T-cell (primary cell): ENCODE data around the gene ARHGAP25. TPM values are rescaled to one million over a fixed set of nuclear protein-coding genes. Genes with fewer than 3 reads are reported as not detected.

Source experiments
- ATAC-seq, 4 experiments: fragments of 200-7000 bp in 3 of 4; fragments of 150-1000 bp in 1 of 4; cut with Tn5 transposase; replicated peaks in 1 of 4; 1 replicate in 3 of 4; 2 replicates in 1 of 4; pipeline ENCODE4 v1.10.0; 2021; ENCODE audit warnings: moderate library complexity in 3 of 4, mild to moderate bottlenecking in 2 of 4, moderate number of reproducible peaks in 1 of 4
- CTCF ChIA-PET, 2 donors: fragments of 300-600 bp; sonication (Branson Sonifier 250); formaldehyde crosslinking; loops; one replicate each; lab custom pipeline; 2022; ENCODE audit warnings: antibody characterized with exemption in 2 of 2; lab: Charles Lee
- POLR2A ChIA-PET, 2 donors: fragments of 300-600 bp; sonication (Branson Sonifier 250); formaldehyde crosslinking; loops; one replicate each; lab custom pipeline; 2022; ENCODE audit warnings: antibody characterized with exemption in 2 of 2; lab: Charles Lee
- DNase-seq, 35 experiments: peaks; one replicate each; pipeline versions ENCODE4 v3.0.0 to v3.0.0-alpha.2; 2013 to 2023
- H3K27ac ChIP-seq: one replicate; pipeline ENCODE4 v1.5.1; 2013; ENCODE audit warnings: low read length
- H3K27me3 ChIP-seq, 2 experiments: replicated peaks in 1 of 2; 1 replicate in 1 of 2; 2 replicates in 1 of 2; pipeline versions ENCODE4 v1.6.1 to v1.7.0; 2013; ENCODE audit warnings: low read length in 1 of 2, mixed read lengths in 1 of 2; ENCODE audit not compliant: control insufficient read depth in 2 of 2, insufficient read depth in 2 of 2; ENCODE audit errors: extremely low read depth in 1 of 2
- H3K36me3 ChIP-seq, 2 donors: 1 replicate in 1 of 2; 2 replicates in 1 of 2; pipeline versions ENCODE4 v1.6.1 to v1.7.0; 2013; ENCODE audit warnings: low read length in 1 of 2; ENCODE audit not compliant: control insufficient read depth in 2 of 2, insufficient read depth in 1 of 2; ENCODE audit errors: extremely low read depth in 1 of 2
- H3K4me1 ChIP-seq, 2 experiments: 1 replicate in 1 of 2; 2 replicates in 1 of 2; pipeline versions ENCODE4 v1.6.1 to v1.7.0; 2013; ENCODE audit warnings: low read length in 2 of 2, mixed read lengths in 1 of 2; ENCODE audit not compliant: insufficient read depth in 2 of 2, control insufficient read depth in 1 of 2; ENCODE audit errors: extremely low read depth in 1 of 2
- H3K4me3 ChIP-seq, 2 donors: 1 replicate in 1 of 2; 2 replicates in 1 of 2; pipeline versions ENCODE4 v1.5.1 to v1.7.0; 2013; ENCODE audit warnings: mild to moderate bottlenecking in 2 of 2, low read length in 1 of 2, moderate library complexity in 1 of 2; ENCODE audit not compliant: control insufficient read depth in 1 of 2; ENCODE audit errors: extremely low read depth in 1 of 2
- H3K9me3 ChIP-seq: 2 replicates; pipeline ENCODE4 v1.7.0; 2013
- H3K27ac Mint-ChIP-seq, 2 donors: one replicate each; pipeline ENCODE4 v1.8.0; 2020 to 2021; ENCODE audit warnings: mild to moderate bottlenecking in 2 of 2, mixed read lengths in 2 of 2
- H3K27me3 Mint-ChIP-seq, 2 donors: one replicate each; pipeline ENCODE4 v1.8.0; 2021 to 2022; ENCODE audit warnings: mixed read lengths in 2 of 2
- H3K36me3 Mint-ChIP-seq: one replicate; pipeline ENCODE4 v1.8.0; 2021; ENCODE audit warnings: mixed read lengths
- H3K4me1 Mint-ChIP-seq, 3 donors: one replicate each; pipeline ENCODE4 v1.8.0; 2020 to 2022; ENCODE audit warnings: mixed read lengths in 3 of 3, mild to moderate bottlenecking in 1 of 3
- H3K4me3 Mint-ChIP-seq, 3 donors: one replicate each; pipeline ENCODE4 v1.8.0; 2020 to 2022; ENCODE audit warnings: mild to moderate bottlenecking in 3 of 3, mixed read lengths in 3 of 3, moderate library complexity in 3 of 3
- H3K9me3 Mint-ChIP-seq, 3 donors: one replicate each; pipeline ENCODE4 v1.8.0; 2020 to 2022; ENCODE audit warnings: mixed read lengths in 3 of 3
- WGBS: methylation state at CpG from one replicate; pipeline ENCODE4 v1.1.5; 2013; ENCODE audit warnings: missing lambda C conversion rate; ENCODE audit not compliant: insufficient coverage; 5-methylcytosine and 5-hydroxymethylcytosine counted together
- total RNA-seq, 35 experiments: library from RNA in 6 of 35; stranded (reverse) in 6 of 35; fragments of 120-200 nt in 1 of 35; gene quantifications; one replicate each; pipeline versions ENCODE4 v1.2.1 to v1.2.4 and lab custom pipeline; 2013 to 2026

ARHGAP25 gene
- total RNA-seq, 5 donors from 2014 or later (not counting 1 experiment from before 2014, with no cell fraction given), result 103 to 134 (median 123) TPM

DNA sequence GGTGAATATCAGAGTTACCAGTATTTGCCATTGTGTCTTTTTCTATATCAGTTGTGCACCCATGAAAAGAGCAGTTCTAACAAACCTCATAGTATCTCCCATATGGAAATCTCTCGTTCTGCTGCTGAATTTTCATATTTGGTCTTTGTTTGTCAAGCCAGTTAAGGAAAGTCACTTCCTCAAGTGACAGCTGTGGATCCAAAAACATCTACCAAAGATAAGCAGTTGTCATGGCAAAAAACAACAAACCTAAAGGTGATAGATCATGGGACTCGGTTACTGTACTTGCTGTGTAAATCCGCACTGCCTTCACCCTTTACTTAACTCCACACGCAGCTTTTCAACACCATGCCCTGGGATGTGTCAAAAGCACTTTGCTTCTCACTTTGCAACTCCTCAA is 119.3 kb downstream of the ARHGAP25 start:
- H3K9me3 ChIP-seq, result no peaks in the 10 kb centered on the region
- H3K27ac ChIP-seq, result no peak overlapping the region
- H3K27ac Mint-ChIP-seq, result no peak overlapping the region
- DNase-seq, result no peak
- peaks cover 0 to 2% (median 0%) of the 10 kb centered on the region in 3 donors for H3K4me1 Mint-ChIP-seq
- peaks cover 8 to 24% of the 10 kb centered on the region in 2 donors for H3K27me3 Mint-ChIP-seq
- CTCF ChIA-PET, result interaction anchor here in 1 of 2 donors (0.5 kb wide), 1 partner anchor 785 kb away, joined by 3 read pairs; no protein-coding TSS in a partner anchor
- 100% methylated on average over 3 of the region's 4 CpGs for WGBS
- no peaks in the 10 kb centered on the region for H3K9me3 Mint-ChIP-seq
- peaks cover 0 to 5% of the 10 kb centered on the region in 2 experiments for H3K27me3 ChIP-seq
- H3K36me3 Mint-ChIP-seq, result no peaks in the 10 kb centered on the region
- no peaks in the 10 kb centered on the region for H3K4me1 ChIP-seq
- no peak overlapping the region for H3K4me3 ChIP-seq
- ATAC-seq, result no peak
- H3K36me3 ChIP-seq, result no peaks in the 10 kb centered on the region
- POLR2A ChIA-PET, result interaction anchor here in 1 of 2 donors (0.7 kb wide), 1 partner anchor 23 kb away, joined by 3 read pairs; no protein-coding TSS in a partner anchor
- H3K4me3 Mint-ChIP-seq, result no peak overlapping the region

DNA sequence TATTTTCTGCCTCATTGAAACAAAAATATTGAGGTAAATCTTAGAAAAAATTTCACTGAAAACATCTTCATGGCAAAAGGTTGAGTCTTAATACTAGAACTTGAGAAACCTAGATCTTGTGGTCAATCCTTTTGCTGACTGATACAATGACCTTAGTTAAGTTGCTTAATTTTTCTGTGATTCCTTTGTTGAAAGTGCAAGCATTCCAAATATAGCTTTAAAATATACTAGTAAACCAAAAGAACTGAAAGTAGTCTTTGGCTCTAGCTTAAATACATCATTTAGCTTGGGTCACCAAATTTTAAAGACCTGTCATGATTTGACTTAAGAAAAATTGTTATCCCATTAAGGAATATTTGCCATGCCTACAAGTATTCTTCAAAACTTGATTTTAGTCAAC is 119.9 kb downstream of the ARHGAP25 start:
- H3K36me3 ChIP-seq, result no peaks in the 10 kb centered on the region
- no peak overlapping the region for H3K4me3 ChIP-seq
- H3K9me3 ChIP-seq, result no peaks in the 10 kb centered on the region
- no peaks in the 10 kb centered on the region for H3K4me1 ChIP-seq
- no peak overlapping the region for H3K27ac ChIP-seq
- ChIA-PET CTCF (interaction anchor here in 1 of 2 donors (1.3 kb wide), 1 partner anchor 12 kb away, joined by 3 read pairs; no protein-coding TSS in a partner anchor), POLR2A (interaction anchor here in 1 of 2 donors (0.7 kb wide), 1 partner anchor 23 kb away, joined by 3 read pairs; no protein-coding TSS in a partner anchor)
- H3K27ac Mint-ChIP-seq, result no peak overlapping the region
- peaks cover 0 to 5% of the 10 kb centered on the region in 2 experiments for H3K27me3 ChIP-seq
- no peaks in the 10 kb centered on the region for H3K36me3 Mint-ChIP-seq
- H3K4me3 Mint-ChIP-seq, result no peak overlapping the region
- peaks cover 8 to 22% of the 10 kb centered on the region in 2 donors for H3K27me3 Mint-ChIP-seq
- DNase-seq, result no peak
- no peaks in the 10 kb centered on the region for H3K9me3 Mint-ChIP-seq
- peaks cover 0 to 2% (median 0%) of the 10 kb centered on the region in 3 donors for H3K4me1 Mint-ChIP-seq
- ATAC-seq, result no peak

DNA sequence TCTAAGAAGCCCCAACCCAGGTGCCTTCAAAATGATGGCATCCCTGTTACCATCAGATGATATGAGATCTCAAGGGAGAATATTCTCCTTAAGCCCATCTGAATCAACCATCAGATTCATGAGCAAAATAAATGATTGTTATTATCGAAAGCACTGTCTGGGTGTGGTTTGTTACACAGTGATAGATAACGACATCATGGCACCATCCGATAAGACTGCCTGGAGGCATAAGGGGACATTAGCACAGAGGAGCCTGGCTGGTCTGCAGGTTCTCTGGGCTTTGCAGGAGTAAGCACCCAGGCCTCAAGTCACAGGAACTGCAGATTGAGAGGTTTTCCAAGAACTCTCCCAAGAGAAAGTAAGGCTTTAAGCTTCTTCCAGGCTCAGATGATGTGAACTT is 120.9 kb downstream of the ARHGAP25 start:
- Histone ChIP-seq H3K27ac (no peak overlapping the region), H3K27me3 (peaks cover 0 to 4% of the 10 kb centered on the region in 2 experiments), H3K9me3 (no peaks in the 10 kb centered on the region), H3K4me1 (no peaks in the 10 kb centered on the region), H3K4me3 (no peak overlapping the region), H3K36me3 (no peaks in the 10 kb centered on the region)
- no peaks in the 10 kb centered on the region for H3K36me3 Mint-ChIP-seq
- H3K4me3 Mint-ChIP-seq, result no peak overlapping the region
- DNase-seq, result no peak
- peaks cover 0 to 2% (median 0%) of the 10 kb centered on the region in 3 donors for H3K4me1 Mint-ChIP-seq
- ChIA-PET POLR2A (no interaction called here), CTCF (interaction anchor here (0.6 to 1.3 kb wide), 3 partner anchors 11 to 356 kb away, joined by 3 read pairs; no protein-coding TSS in a partner anchor)
- H3K9me3 Mint-ChIP-seq, result no peaks in the 10 kb centered on the region
- ATAC-seq, result no peak
- WGBS, result no CpG with 5 or more reads among the region's 3 CpGs
- H3K27ac Mint-ChIP-seq, result no peak overlapping the region
- peaks cover 8 to 15% of the 10 kb centered on the region in 2 donors for H3K27me3 Mint-ChIP-seq

DNA sequence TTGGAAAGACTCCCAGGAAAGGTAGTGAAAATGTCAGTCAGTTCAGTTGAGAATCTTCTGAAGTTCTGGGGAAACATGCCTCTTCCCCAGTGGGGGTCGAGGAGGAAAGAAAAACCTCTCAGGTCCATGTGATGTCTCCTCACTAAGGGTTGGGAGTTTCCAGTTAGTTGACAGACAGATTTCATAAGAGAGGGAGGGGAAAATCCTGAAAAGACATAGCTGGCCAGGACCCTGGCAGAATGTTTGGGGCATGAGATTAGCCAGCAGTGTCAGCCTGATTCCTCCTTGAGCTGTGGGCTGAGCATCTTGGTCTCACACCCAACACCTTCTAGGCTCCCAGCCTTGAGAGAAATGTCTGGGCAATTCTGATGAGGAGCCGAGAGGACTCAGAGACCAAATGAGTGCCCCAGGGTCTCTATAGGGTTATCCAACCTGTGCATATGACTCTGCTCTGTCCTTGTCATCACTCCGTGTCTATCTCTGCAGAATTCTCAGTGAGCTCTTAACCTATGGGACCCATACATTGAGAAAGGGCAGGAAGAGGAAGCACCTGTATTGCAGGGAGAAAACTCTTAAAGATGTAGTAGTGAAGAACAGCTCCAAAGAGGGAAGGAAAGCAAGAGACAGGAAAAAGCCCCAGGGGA is 122.7 kb downstream of the ARHGAP25 start:
- no peaks in the 10 kb centered on the region for H3K9me3 Mint-ChIP-seq
- ATAC-seq, result no peak
- peaks cover 0 to 2% (median 0%) of the 10 kb centered on the region in 3 donors for H3K4me1 Mint-ChIP-seq
- H3K4me1 ChIP-seq, result no peaks in the 10 kb centered on the region
- no peaks in the 10 kb centered on the region for H3K36me3 Mint-ChIP-seq
- H3K27me3 Mint-ChIP-seq, result peaks cover 8 to 10% of the 10 kb centered on the region in 2 donors
- no peak overlapping the region for H3K27ac Mint-ChIP-seq
- no CpG with 5 or more reads among the region's 3 CpGs for WGBS
- no peaks in the 10 kb centered on the region for H3K36me3 ChIP-seq
- ChIA-PET POLR2A (no interaction called here), CTCF (interaction anchor here in 1 of 2 donors (1.6 kb wide), 1 partner anchor 28 kb away, joined by 3 read pairs; no protein-coding TSS in a partner anchor)
- DNase-seq, result no peak
- no peaks in the 10 kb centered on the region for H3K9me3 ChIP-seq
- H3K4me3 ChIP-seq, result no peak overlapping the region
- no peak overlapping the region for H3K4me3 Mint-ChIP-seq
- H3K27me3 ChIP-seq, result peaks cover 0 to 2% of the 10 kb centered on the region in 2 experiments
- H3K27ac ChIP-seq, result no peak overlapping the region

DNA sequence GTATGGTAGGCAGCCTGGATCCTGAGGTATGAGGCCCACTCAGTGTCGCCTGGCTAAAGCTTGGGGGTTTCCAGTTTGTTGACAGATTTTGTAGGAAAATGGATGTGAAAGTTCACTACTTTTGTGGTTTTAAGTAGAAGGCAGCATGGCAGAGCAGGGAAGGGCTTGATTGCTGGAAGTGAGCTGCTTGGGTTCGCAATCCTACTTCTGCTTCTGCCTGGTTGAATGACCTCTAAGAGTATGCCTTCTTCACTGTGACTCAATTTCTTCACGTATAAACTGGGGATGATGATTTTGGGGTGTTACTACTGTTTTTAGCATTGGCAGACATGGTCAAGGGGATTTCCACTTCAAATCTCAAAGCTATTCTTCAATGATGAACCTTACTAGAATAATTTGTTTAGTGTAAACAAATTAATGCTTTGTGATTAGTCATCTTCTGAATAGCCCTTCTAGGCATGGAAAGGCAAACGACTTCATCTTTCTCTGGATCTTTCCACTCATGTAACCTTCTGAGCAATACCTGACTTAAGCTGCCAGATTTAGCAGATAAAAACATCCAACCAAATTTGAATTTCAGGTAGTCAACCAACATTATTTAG is 123.3 kb downstream of the ARHGAP25 start:
- H3K9me3 ChIP-seq, result no peaks in the 10 kb centered on the region
- Mint-ChIP-seq H3K4me1 (peaks cover 0 to 2% (median 0%) of the 10 kb centered on the region in 3 donors), H3K4me3 (no peak overlapping the region), H3K9me3 (no peaks in the 10 kb centered on the region), H3K36me3 (no peaks in the 10 kb centered on the region), H3K27ac (no peak overlapping the region), H3K27me3 (peaks cover 8 to 10% of the 10 kb centered on the region in 2 donors)
- H3K27ac ChIP-seq, result no peak overlapping the region
- H3K4me1 ChIP-seq, result no peaks in the 10 kb centered on the region
- DNase-seq (peak in 1 of 35 experiments; percentile 16), ATAC-seq (no peak)
- H3K36me3 ChIP-seq, result no peaks in the 10 kb centered on the region
- peaks cover 0 to 2% of the 10 kb centered on the region in 2 experiments for H3K27me3 ChIP-seq
- H3K4me3 ChIP-seq, result no peak overlapping the region
- WGBS, result 59% methylated on average over 2 of the region's 4 CpGs
- POLR2A ChIA-PET, result no interaction called here
- CTCF ChIA-PET, result interaction anchor here in 1 of 2 donors (1.6 kb wide), 1 partner anchor 28 kb away, joined by 3 read pairs; no protein-coding TSS in a partner anchor

DNA sequence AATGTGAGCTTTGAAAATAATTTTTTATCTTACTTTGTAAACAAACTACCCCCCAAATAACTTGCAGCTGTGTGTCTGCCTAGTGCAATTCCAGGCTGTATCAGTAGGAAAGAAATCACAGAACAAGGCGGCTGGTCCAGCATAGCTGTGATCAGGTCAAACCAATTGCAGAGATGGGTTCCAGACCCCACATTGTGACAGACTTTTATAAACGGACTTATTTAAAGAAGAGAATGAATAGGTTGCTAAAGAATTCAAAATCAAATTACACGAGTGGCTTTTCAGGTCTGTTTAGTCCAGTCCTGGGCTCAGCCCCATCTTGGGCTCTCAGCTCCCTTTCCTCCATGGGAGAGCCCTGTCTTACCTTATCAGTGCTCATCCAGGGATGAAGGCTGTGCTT is 125.5 kb downstream of the ARHGAP25 start:
- no peak overlapping the region for H3K4me3 ChIP-seq
- no peaks in the 10 kb centered on the region for H3K4me1 ChIP-seq
- no peak overlapping the region for H3K27ac Mint-ChIP-seq
- no peak overlapping the region for H3K4me3 Mint-ChIP-seq
- H3K27me3 ChIP-seq, result peaks cover 0 to 2% of the 10 kb centered on the region in 2 experiments
- WGBS, result 86% methylated on average over 1 of the region's 3 CpGs
- POLR2A ChIA-PET, result interaction anchor here in 1 of 2 donors (0.6 kb wide), 1 partner anchor 1136 kb away, joined by 3 read pairs; no protein-coding TSS in a partner anchor
- DNase-seq (no peak), ATAC-seq (no peak)
- H3K9me3 Mint-ChIP-seq, result no peaks in the 10 kb centered on the region
- peaks cover 1 to 3% of the 10 kb centered on the region in 2 donors for H3K27me3 Mint-ChIP-seq
- peaks cover 0 to 2% (median 0%) of the 10 kb centered on the region in 3 donors for H3K4me1 Mint-ChIP-seq
- CTCF ChIA-PET, result interaction anchor here (0.6 kb wide), 3 partner anchors 9 to 372 kb away, joined by 3 to 4 read pairs (median 3); no protein-coding TSS in a partner anchor
- H3K9me3 ChIP-seq, result no peaks in the 10 kb centered on the region
- H3K36me3 ChIP-seq, result no peaks in the 10 kb centered on the region
- no peaks in the 10 kb centered on the region for H3K36me3 Mint-ChIP-seq
- H3K27ac ChIP-seq, result no peak overlapping the region
